Calu3 (cell line): ENCODE measurements around the gene AK5. TPM values are rescaled to one million over a fixed set of nuclear protein-coding genes. Genes with fewer than 3 reads are reported as not detected.
"Not testable (repeated sequence)": the region's sequence is repeated elsewhere in the genome, so short reads cannot be mapped to it uniquely, and the experiment has no call there.

ENCODE experiments used
- BruUV-seq: library from RNA; stranded (reverse); fragments of 400-500 nt; replicated peaks from 2 replicates; lab custom pipeline; 2021; lab: Mats Ljungman, UMichigan
- CTCF ChIA-PET: fragments of 300-600 bp; sonication (Branson Sonifier 250); formaldehyde crosslinking; loops from one replicate; lab custom pipeline; 2022; ENCODE audit warnings: antibody characterized with exemption; lab: Charles Lee
- DNase-seq: peaks from one replicate; pipeline ENCODE4 v3.0.0; 2022
- H3K27ac Mint-ChIP-seq: one replicate; pipeline ENCODE4 v1.8.0; 2022; ENCODE audit warnings: mixed read lengths; ENCODE audit not compliant: unreplicated experiment
- H3K27me3 Mint-ChIP-seq: one replicate; pipeline ENCODE4 v1.8.0; 2022; ENCODE audit warnings: mixed read lengths; ENCODE audit not compliant: unreplicated experiment
- H3K36me3 Mint-ChIP-seq: one replicate; pipeline ENCODE4 v1.8.0; 2022; ENCODE audit warnings: mild to moderate bottlenecking, moderate library complexity, mixed read lengths; ENCODE audit not compliant: insufficient read depth, unreplicated experiment
- H3K4me1 Mint-ChIP-seq: one replicate; pipeline ENCODE4 v1.8.0; 2022; ENCODE audit warnings: mild to moderate bottlenecking, low read depth, mixed read lengths; ENCODE audit not compliant: unreplicated experiment
- H3K4me3 Mint-ChIP-seq: one replicate; pipeline ENCODE4 v1.8.0; 2022; ENCODE audit warnings: mild to moderate bottlenecking, low read depth, moderate library complexity, mixed read lengths; ENCODE audit not compliant: unreplicated experiment
- H3K9me3 Mint-ChIP-seq: one replicate; pipeline ENCODE4 v1.8.0; 2022; ENCODE audit warnings: low read depth, mixed read lengths; ENCODE audit not compliant: unreplicated experiment
- CTCF ChIP-seq: fragments of 200-600 bp; IDR thresholded peaks from one replicate; pipeline ENCODE4 v1.8.0; 2022; ENCODE audit warnings: antibody characterized with exemption; ENCODE audit not compliant: unreplicated experiment
- intact Hi-C: fragments of 100-400 bp; cut with micrococcal nuclease; formaldehyde crosslinking; loops from one replicate; pipeline ENCODE4 v1.10.0; 2022; ENCODE audit not compliant: unreplicated experiment
- total RNA-seq: library from RNA; stranded (reverse); gene quantifications from 2 replicates; pipeline ENCODE4 v1.2.3, GENCODE V29; 2022

Gene AK5
- total RNA-seq, 1 experiment from 2014 or later, result not detected

GRCh38 chr1:77406661-77407060 is 124.8 kb downstream of the AK5 start:
- no peak overlapping the region for H3K27ac Mint-ChIP-seq
- H3K27me3 Mint-ChIP-seq, result no peaks in the 10 kb centered on the region
- peaks cover 6% of the 10 kb centered on the region for H3K4me1 Mint-ChIP-seq
- no peak overlapping the region for H3K4me3 Mint-ChIP-seq
- H3K36me3 Mint-ChIP-seq, result no peaks in the 10 kb centered on the region
- no TSS peak for BruUV-seq
- TF ChIP-seq CTCF, result no peak
- intact Hi-C loops, result no loop called here
- CTCF ChIA-PET, result no interaction called here
- DNase-seq, result no peak
- H3K9me3 Mint-ChIP-seq, result no peaks in the 10 kb centered on the region

GRCh38 chr1:77407738-77408375 is 126.0 kb downstream of the AK5 start:
- H3K9me3 Mint-ChIP-seq, result no peaks in the 10 kb centered on the region
- no peak for DNase-seq
- H3K27ac Mint-ChIP-seq, result no peak overlapping the region
- CTCF ChIA-PET, result no interaction called here
- no peak for TF ChIP-seq CTCF
- peaks cover under 1% of the 10 kb centered on the region for H3K36me3 Mint-ChIP-seq
- H3K27me3 Mint-ChIP-seq, result no peaks in the 10 kb centered on the region
- H3K4me3 Mint-ChIP-seq, result no peak overlapping the region
- BruUV-seq, result no TSS peak
- intact Hi-C loops, result no loop called here
- H3K4me1 Mint-ChIP-seq, result peaks cover 18% of the 10 kb centered on the region

- H3K36me3 Mint-ChIP-seq, H3K9me3 Mint-ChIP-seq, DNase-seq, intact Hi-C loops, CTCF ChIA-PET, H3K27ac Mint-ChIP-seq, H3K27me3 Mint-ChIP-seq, BruUV-seq, H3K4me3 Mint-ChIP-seq: not testable (repeated sequence)
- peaks cover 28% of the 10 kb centered on the region for H3K4me1 Mint-ChIP-seq
Observed at GRCh38 chr1:77408933-77409332, 127.1 kb downstream of the AK5 start.

- H3K36me3 Mint-ChIP-seq, result peaks cover 4% of the 10 kb centered on the region
- TF ChIP-seq CTCF, result no peak
- DNase-seq, result peak; percentile 17
- peak overlapping the region; percentile 35 for H3K27ac Mint-ChIP-seq
- H3K4me3 Mint-ChIP-seq, result peak overlapping the region; percentile 20
- CTCF ChIA-PET, result no interaction called here
- BruUV-seq, result no TSS peak
- H3K4me1 Mint-ChIP-seq, result peaks cover 35% of the 10 kb centered on the region
- H3K9me3 Mint-ChIP-seq, result no peaks in the 10 kb centered on the region
- intact Hi-C loops, result loop anchor here (10.0 kb wide), 1 partner anchor 197 kb away; the partner anchor contains the start of gene PIGK
- H3K27me3 Mint-ChIP-seq, result no peaks in the 10 kb centered on the region
Observed at GRCh38 chr1:77412069-77412819, 130.4 kb downstream of the AK5 start.
